Frontal cortex (tissue), 4 donors: ENCODE results near the gene NME9. TPM values are rescaled to one million over a fixed set of nuclear protein-coding genes. Genes with fewer than 3 reads are reported as not detected.

ENCODE experiments used
- DNase-seq, 2 donors: peaks; one replicate each; pipeline ENCODE4 v3.0.0; 2012; ENCODE audit warnings: low spot score in 2 of 2
- FAIRE-seq: peaks from 2 replicates; lab custom pipeline; 2012; peaks lifted over from hg19 to GRCh38; lab: Jason Lieb, UNC
- total RNA-seq: library from RNA; depleted of rRNA; stranded (reverse); fragments of >200 nt; gene quantifications from one replicate; pipeline ENCODE4 v1.2.3, GENCODE V29; 2014
- donor health status: control.
- donor health status: control.
- donor health status: control.

The NME9 gene
- total RNA-seq, 1 donor from 2014 or later, result 1.6 TPM

DNA sequence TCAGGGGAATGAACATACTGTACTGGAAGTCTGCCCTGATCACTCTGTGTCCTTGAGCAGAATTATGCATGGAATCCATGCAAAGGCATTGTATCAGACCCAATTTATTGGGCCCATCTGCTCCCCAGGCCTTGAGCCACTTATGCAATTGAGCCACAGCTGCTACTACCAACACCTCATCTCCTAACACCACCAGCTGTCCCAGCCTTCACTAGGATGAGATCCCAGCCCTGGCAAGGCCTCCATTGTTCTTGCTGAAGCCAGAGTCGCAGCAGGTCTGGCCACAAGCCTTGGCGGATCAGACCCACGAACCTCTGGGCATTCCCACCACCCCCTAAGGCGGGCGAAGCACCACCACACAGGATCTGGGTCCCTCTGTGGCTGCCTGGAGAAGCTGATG is 9.2 kb upstream of the NME9 start:
- DNase-seq, result no peak
- no peak for FAIRE-seq

DNA sequence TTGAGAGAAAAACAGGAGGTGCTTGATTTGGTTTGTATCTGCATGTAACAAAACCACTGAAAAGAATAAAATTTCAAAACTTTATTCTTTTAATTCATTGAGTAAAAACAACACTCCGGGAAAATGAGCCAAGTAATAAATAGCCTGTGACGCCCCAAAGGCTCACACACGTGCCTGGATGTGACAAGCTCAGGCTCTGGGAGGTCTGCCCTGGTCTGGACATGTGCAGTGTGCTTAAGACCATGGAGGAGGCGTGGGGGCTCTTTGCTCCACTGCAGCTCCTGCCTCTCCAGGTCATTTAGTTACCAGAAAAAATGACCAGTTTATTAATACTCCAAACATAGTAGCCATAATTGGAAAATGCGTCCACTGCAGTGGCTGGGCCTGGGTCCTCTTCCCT is 8.6 kb upstream of the NME9 start:
- FAIRE-seq (no peak), DNase-seq (no peak)

DNA sequence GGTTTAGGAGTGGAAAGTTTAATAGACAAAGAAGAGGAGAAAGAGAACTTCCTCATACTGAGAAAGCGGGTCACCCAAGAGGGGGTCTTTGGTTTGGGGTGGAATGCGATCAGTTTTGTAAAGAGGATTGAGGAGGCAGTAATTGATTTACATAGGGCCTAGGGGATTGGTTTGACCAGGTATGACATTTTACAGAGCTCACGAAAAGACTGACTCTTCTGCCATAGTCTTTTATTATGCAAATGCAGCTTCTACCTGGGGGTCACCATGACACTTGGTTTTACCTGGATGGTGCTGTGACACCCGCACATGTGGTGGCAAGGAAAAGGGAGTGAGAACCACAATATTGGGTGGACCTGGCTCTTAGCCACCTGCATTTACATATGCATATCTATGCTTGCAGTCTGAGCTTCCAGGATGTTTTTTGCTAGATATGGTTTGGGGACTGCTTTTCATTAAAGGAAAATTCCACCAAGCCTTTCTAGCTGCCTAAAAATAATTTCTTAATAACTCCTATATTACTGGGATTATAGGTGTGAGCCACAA is 6.9 kb upstream of the NME9 start:
- no peak for DNase-seq

DNA sequence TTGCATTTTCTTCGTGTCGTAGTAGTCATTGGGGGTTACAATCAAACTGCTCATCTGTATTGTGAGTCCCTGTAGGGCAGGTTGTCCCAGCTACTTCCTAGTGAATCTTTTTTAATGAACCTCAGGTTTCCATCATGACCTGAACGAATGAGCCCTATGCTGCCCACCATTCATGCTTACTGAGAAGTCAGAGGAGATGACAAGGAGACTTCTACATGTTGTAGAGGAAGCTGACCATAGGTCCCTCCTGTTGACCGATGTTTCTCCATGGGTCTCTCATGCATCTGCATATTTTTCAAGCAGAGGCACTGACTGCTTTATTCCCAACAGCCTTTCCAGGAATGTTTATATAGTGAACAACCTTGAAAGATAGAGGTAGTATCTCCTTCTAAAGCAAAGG is 5.0 kb upstream of the NME9 start:
- DNase-seq, result no peak
- no peak for FAIRE-seq

More for the DNA sequence above, 6.9 kb upstream of the NME9 start:
- FAIRE-seq, result no peak

DNA sequence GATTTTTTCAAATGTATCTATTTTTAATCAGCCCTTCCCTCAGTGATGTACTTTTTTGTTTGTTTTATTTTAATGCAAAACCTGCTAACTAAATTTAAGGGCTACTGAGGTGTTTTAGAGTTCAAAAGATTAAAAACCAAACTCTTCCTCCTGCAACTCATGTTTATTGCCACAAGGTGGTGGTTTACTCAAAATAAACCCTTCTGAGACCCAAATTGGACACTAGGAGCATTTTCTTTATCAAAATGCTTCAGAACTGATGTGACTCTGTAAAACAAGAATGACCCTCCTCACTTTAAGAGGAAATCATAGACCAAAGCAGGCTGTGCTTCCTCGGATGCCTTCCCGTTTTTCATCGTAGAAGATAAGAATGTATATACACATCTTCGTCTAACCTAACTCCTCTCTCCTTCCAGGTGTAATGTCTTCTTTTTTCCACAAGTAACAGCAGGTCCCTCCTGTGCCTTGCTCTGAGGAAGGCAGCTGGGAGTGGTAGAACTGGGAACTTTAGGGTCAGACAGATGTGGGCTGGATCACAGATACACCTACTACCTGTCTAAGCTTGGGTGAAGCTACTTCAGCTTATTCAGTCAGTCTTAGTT is 2.9 kb upstream of the NME9 start:
- FAIRE-seq, result no peak
- peak in 1 of 2 donors; percentile 53 for DNase-seq

DNA sequence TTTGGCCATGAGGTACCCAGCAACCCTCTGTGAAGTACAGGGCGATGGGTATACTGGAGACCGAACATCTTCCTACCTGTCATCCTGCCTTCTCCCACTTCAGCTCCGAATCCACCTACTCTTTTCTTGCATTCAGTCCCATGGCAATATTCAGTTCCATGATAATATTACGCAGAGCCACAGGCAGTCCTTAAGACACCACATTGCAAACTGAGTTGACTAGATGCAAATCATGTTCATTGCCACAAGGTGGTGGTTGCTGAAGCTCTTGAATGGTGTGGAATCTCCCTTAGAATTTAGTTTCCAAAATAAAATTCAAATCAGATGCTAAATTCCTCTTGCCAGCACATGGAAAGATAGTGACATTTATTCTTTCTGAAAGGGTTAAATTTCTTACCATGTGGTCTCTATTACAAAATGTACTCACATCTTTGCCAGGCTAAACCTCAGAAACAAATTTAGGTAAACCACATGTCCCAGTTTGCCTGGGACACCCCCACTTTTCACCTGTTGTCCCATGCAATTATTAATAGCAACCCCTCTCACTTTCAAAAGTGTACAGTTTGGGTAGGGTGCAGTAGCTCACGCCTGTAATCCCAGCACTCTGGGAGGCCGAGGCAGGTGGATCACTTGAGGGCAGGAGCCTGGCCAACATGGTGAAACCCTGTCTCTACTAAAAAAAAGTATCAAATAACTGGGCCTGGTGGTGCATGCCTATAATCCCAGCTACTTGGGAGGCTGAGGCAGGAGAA is 1.7 kb upstream of the NME9 start:
- DNase-seq (no peak), FAIRE-seq (no peak)

DNA sequence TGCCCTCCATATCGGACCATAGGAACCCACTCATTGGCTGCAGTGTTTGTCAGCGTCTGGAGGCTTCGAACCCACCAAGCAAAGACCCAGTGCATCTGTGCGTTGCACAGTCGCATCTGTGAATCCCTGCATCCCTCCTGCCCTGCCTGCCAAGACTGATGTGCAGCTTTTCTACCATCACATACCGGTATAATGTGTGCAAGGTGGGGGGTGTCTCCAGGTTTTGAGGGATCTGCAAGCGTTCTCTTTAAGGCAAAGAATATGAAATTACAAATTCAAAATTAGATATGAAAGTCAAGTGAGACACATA is 288 bp upstream of the NME9 start:
- FAIRE-seq (no peak), DNase-seq (no peak)

DNA sequence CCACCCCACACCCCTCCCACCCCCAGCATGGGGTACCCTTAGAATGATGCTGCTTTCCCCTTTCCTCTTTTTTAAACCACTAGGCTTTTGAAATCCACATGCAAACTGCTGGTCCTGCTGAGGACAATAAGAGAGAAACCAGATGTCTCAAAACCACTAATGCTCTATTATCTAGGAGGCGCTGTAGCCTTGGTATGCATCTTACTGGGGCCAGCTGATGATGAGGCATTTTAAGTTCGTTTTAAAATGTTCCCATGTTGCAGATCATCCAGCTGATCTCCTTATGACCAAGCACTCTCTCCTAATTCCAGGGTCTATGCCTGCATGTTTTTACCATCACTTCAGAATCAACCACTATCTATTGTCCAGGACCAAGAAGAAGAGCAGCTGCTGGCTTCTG is 1.3 kb downstream of the NME9 start:
- no peak for FAIRE-seq
- no peak for DNase-seq

DNA sequence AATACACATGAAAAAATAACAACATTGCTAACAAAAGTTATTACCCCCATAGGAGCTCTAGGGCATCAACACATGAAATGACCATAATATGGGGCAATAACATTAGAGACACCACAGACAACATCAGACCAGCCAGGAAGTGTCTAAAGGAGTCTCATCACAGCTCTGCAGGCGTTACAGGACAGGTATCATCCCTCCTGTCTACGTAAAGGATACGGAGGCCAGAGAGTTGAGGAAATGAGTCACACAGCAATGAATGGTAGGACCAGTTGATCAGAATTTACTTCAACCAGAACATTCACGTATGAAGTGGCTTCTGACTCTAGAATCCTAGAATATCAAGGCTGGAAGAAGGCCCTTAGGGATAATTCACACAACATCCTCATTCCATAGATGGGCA is 1.8 kb downstream of the NME9 start:
- DNase-seq (no peak), FAIRE-seq (no peak)

DNA sequence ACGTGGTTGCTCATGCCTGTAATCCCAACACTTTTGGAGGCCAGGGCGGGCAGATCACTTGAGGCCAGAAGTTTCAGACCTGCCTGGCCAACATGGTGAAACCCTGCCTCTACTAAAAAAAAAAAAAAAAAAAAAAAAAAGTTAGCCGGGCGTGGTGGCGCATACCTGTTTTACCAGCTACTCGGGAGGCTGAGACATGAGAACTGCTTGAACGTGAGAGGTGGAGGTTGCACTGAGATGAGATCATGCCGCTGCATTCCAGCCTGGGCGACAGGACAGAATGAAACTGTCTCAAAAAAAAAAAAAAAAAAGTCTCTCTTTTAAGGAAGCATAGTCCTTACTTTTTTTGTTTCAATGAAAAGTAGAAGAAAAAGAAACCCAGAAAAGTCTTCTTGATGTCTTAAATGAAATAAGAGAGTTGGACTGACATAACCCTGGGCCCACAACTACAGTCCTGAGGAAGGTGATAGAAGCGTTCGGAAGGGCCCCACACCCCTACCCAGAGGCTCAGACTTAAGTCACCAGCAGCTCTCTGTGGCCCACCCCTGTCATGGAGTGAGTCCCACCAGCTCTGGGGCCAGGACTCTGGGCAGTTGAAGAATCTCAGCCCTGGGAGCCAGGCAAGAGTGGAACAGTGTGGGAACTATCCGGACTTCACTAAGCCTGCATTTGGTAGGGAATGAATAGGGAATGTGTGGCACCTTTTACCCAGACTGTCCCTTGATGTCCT is 2.6 kb downstream of the NME9 start:
- FAIRE-seq, result no peak
- no peak for DNase-seq

DNA sequence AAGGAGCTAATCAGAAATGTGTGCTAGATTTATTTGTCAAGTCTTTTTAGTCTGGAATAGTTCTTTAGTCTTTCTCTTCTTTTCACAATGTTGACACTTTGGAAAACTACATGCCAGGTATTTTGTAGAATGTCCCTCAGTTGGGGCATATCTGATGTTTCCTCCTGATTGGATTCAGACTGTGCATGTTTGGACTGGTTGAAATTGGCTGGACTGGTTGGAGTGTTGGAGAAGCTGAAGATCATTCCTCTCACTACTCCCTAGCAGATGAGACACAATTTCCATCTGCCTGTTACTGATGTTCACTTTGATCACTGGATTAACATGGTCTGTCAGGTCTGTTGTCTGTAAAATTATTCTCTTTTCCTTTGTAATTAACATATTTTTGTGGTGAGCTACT is 3.7 kb downstream of the NME9 start:
- DNase-seq, result no peak
- no peak for FAIRE-seq

DNA sequence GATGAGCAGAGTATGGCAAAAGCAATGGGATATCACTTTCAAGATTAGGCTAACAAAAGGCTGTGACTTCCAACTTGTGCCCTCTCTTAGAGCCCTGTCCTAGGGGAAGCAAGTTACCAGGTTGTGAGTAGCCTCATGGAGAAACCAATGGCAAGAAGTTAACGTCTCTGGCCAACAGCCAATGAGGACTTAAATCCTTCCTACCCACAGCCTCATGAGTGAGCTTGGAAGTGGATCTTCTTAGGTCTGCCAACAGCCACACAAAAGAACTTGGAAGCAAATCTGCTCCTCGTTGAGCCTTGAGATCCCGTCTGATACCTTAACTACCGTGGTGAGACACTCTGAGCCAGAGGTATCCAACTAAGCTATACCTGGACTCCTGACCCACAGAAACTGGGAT is 5.7 kb downstream of the NME9 start:
- DNase-seq (no peak), FAIRE-seq (no peak)

DNA sequence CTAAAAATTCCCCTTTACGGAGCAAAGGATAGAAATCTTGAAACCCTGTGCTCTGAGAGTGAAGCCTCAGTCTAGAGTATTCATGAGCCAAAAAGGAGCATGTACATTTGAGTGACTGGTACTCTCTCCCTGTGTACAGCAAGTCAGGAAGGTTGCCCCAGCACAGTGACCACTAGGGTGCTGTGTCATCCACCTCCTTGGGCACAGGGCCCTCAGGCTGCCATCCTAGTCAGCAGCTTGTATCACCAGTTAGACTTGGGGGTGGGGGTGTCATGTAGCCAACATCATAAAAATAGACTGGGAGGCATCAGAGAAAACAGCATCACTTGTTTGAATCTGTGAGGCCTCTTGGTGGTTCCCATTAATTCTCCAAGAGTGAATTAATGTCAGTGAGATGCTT is 12.0 kb downstream of the NME9 start:
- DNase-seq (no peak), FAIRE-seq (no peak)

DNA sequence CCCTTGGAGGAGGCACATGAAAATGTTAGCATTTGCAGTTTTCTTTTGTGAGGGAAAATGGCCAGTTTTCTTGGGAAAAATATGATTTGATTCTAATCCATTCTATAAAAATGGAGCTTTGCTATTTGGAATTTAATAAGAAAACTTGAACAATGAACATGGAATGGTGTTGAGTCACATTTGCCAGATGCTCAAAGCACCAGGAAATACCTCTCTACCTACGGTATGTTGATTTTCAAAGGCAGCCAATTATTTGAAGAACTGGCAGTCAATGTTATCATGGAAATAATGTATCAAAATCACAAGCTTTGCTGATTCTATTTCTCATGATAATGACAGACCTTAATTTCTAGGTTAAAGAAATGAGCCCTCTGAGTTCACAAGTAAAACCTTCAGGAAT is 14.9 kb downstream of the NME9 start:
- FAIRE-seq (no peak), DNase-seq (no peak)

DNA sequence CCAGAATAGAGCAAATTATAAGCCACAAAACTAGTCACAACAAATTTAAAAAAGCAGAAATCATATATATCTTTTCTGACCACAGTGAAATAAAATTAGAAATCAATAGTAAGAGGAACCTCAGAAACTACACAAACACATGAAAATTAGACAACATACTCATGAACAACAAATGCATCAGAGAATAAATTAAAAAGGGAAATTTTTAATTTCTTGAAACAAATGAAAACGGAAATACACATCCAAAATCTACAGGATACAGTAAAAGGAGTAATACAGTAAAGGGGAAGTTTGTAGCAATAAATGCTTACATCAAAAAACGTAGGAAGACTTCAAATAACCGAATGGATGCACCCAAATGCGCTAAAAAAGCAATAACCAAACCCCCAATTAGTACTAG is 19.2 kb downstream of the NME9 start:
- peak; percentile 17 for FAIRE-seq
- no peak for DNase-seq

DNA sequence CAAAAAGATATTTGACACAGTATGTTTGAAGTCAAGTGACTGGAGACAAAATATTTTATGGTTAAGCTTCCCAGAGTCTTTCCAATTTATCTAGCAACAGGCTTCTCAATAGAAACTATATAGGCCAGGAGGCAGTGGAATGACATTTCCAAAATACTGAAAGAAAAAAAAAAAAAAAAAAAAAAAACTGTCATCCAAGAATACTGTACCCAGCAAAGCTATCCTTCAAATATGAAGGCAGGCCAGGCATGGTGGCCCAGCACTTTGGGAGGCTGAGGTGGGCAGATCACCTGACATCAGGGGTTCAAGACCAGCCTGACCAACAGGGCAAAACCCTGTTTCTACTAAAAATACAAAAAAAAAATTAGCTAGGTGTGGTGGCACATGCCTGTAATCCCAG is 20.9 kb downstream of the NME9 start:
- no peak for DNase-seq
- FAIRE-seq, result no peak

DNA sequence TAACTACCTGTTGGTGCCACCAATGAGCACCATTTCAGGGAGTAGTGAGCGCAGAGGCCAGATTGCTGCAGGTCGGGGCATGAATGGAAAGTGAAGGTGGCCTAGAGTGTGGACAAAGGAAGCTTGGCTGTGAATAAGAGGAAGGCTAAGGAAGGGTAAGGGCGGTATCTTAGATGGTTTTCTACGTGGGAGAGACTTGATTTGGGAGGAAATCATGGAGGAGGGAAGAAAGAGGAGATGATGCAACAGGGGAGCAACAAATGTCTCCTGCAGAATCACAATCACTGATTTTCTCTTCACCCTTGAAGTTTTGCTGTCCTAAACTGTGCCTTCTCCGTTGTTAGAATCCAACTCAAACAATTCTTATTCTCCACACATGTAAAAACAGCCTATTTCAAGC is 21.8 kb downstream of the NME9 start:
- no peak for FAIRE-seq
- DNase-seq, result no peak

DNA sequence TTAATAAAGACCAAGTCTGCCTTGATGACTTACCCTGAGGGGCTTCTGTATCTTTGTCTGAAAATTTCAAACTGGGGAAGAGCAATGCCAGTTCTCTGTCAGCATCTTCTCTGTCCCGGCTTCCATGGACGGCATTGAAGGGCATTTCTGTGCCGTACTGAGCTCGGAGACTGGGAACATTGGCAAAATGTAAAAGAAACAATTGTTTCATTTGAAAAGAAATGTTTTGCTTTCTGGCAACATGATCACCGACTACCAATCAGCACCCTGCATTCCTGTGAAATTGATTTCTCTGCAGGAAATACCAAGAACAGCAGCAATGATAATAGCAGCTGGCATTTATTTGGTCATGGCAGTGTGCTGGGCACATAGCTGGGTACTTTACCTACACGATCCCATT is 26.2 kb downstream of the NME9 start:
- DNase-seq (no peak), FAIRE-seq (no peak)

DNA sequence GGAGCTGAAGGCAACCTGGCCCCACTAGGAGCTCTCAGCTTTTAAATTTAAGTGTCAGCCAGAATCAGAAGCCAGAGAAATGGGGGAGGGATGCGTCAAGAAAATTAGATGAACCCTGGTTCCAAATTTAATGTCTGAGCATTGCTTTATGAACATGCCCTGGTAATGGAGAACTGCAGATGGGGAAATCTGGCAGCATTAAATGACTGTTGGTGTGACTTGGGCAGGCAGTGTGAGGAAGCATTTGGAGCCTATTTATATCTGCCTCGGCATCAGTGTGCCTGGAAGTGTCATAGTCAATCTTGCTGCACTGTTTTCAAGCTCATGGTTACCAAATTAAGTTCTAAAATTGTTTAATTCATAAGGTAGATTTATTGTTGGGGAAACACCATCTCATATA is 29.0 kb downstream of the NME9 start:
- FAIRE-seq (no peak), DNase-seq (peak in 1 of 2 donors; percentile 27)

DNA sequence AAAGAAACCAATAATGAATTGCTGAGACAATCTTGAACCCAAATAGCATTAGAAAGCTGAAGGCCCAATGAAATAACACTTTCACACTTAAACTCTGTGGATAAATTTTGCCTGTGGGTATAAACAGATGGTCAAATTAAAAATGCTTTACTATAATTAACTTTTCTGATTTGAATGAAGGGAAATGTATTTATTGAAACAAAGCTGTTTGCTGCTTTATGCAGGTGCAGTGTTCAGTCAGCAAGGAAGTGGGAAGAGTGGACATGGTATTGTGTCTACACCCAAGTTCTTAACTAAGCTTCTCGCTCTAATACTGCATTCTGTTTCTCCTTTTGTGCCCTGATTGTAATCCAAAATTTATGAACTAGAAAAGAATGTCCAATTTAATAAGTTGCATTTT is 31.8 kb downstream of the NME9 start:
- DNase-seq, result no peak
- no peak for FAIRE-seq

DNA sequence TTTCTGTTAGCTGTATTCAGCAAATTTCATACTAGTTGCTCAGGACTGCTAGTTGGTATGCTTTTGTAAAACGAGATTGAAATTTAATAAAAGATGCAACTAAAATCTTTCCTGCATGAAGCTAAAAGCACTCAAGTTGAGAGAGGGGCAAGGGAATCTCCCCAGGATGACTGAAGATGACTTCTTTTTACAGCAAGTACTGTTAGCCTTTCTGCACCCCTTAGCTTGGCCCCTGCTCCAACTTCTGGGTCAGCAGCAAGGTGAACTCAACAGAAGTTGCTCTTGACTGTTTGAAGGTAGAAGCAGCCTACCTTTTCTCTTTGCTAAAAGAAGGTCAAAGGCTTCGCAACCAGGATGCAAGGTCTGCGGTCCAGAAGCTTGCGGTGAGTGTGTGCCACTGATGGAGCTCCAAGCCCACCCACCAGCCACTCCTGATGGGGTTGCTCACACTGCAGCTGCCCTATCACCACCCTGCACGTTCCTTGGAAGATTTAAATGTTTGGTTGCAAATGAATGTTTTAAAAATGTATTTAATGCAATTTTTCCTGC is 32.5 kb downstream of the NME9 start:
- DNase-seq (no peak), FAIRE-seq (no peak)
